NOMO-1 treated with dmso at 0.1 percent for 144 hours (cell line): ENCODE results near the gene ASCC3.
"Not testable (repeated sequence)": the region's sequence is repeated elsewhere in the genome, so short reads cannot be mapped to it uniquely, and the experiment has no call there.

Experiments used
- DNase-seq: peaks from one replicate; lab custom pipeline; 2025; ENCODE audit not compliant: unreplicated experiment; lab: John Stamatoyannopoulos, UW

ASCC3 gene

GRCh38 chr6:100803264-100804045 lies 77.7 kb downstream of the ASCC3 start:
- DNase-seq: no peak

- DNase-seq: no peak
Observed at GRCh38 chr6:100801036-100801435, 80.1 kb downstream of the ASCC3 start.

GRCh38 chr6:100796049-100796823 lies 84.9 kb downstream of the ASCC3 start:
- DNase-seq: peak; percentile 57

GRCh38 chr6:100790084-100790483 lies 91.0 kb downstream of the ASCC3 start:
- DNase-seq: no peak

- no peak for DNase-seq
Observed at GRCh38 chr6:100785982-100786381, 95.1 kb downstream of the ASCC3 start.

GRCh38 chr6:100780648-100781047 lies 100.5 kb downstream of the ASCC3 start:
- no peak for DNase-seq

- DNase-seq: no peak
Observed at GRCh38 chr6:100775667-100776066, 105.5 kb downstream of the ASCC3 start.

- DNase-seq: no peak
Observed at GRCh38 chr6:100774681-100775080, 106.4 kb downstream of the ASCC3 start.

GRCh38 chr6:100768816-100769351 lies 112.2 kb downstream of the ASCC3 start:
- no peak for DNase-seq

- no peak for DNase-seq
Observed at GRCh38 chr6:100763617-100764241, 117.4 kb downstream of the ASCC3 start.

- DNase-seq: no peak
Observed at GRCh38 chr6:100761841-100762240, 119.3 kb downstream of the ASCC3 start.

GRCh38 chr6:100758386-100758785 lies 122.7 kb downstream of the ASCC3 start:
- not testable (repeated sequence) for DNase-seq

- DNase-seq: no peak
Observed at GRCh38 chr6:100753421-100753820, 127.7 kb downstream of the ASCC3 start.

- no peak for DNase-seq
Observed at GRCh38 chr6:100751590-100751989, 129.5 kb downstream of the ASCC3 start.

- DNase-seq: no peak
Observed at GRCh38 chr6:100745419-100746041, 135.6 kb downstream of the ASCC3 start.

GRCh38 chr6:100740439-100740838 lies 140.7 kb downstream of the ASCC3 start:
- no peak for DNase-seq

- DNase-seq: not testable (repeated sequence)
Observed at GRCh38 chr6:100737720-100738119, 143.4 kb downstream of the ASCC3 start.

- DNase-seq: no peak
Observed at GRCh38 chr6:100731411-100731810, 149.7 kb downstream of the ASCC3 start.

- no peak for DNase-seq
Observed at GRCh38 chr6:100730001-100730980, 150.8 kb downstream of the ASCC3 start.

GRCh38 chr6:100726666-100727065 lies 154.5 kb downstream of the ASCC3 start:
- no peak for DNase-seq
